Neural cell (in vitro differentiated cells): ENCODE results near the gene MECP2. TPM values are rescaled to one million over a fixed set of nuclear protein-coding genes. Genes with fewer than 3 reads are reported as not detected.

Experiments used
- H2AFZ ChIP-seq: fragments of 200-600, 300-800 bp; sonication (generic), shearing (Covaris generic); 2 replicates; pipeline ENCODE4 v1.6.0; 2014; ENCODE audit warnings: low read depth, mild to moderate bottlenecking, antibody characterized with exemption, low read length, moderate library complexity
- H3F3A ChIP-seq: fragments of 200-600 bp; shearing (Covaris generic); 2 replicates; pipeline ENCODE4 v1.6.1; 2016; ENCODE audit warnings: mild to moderate bottlenecking, moderate library complexity, mixed read lengths, antibody characterized with exemption, low read length; ENCODE audit not compliant: insufficient read depth, poor library complexity, severe bottlenecking
- H3K27ac ChIP-seq: fragments of 200-600, 300-800 bp; sonication (generic), shearing (Covaris generic); 2 replicates; pipeline ENCODE4 v1.5.1; 2014; ENCODE audit warnings: mild to moderate bottlenecking, low read length, moderate library complexity
- H3K27me3 ChIP-seq: fragments of 300-800, 200-600 bp; sonication (generic), shearing (Covaris generic); 2 replicates; pipeline ENCODE4 v1.6.0; 2014; ENCODE audit warnings: mild to moderate bottlenecking, low read depth, low read length, moderate library complexity; ENCODE audit not compliant: insufficient read depth
- H3K36me3 ChIP-seq: fragments of 300-800, 200-600 bp; sonication (generic), shearing (Covaris generic); 2 replicates; pipeline ENCODE4 v1.5.1; 2014; ENCODE audit warnings: mild to moderate bottlenecking, antibody characterized with exemption, low read length, moderate library complexity; ENCODE audit not compliant: insufficient read depth
- H3K4me2 ChIP-seq: fragments of 300-800, 200-600 bp; sonication (generic), shearing (Covaris generic); 2 replicates; pipeline ENCODE4 v1.6.0; 2014; ENCODE audit warnings: mild to moderate bottlenecking, low read length
- H3K4me3 ChIP-seq: fragments of 300-800, 200-600 bp; sonication (generic), shearing (Covaris generic); 2 replicates; pipeline ENCODE4 v1.5.1; 2014; ENCODE audit warnings: mild to moderate bottlenecking, low read length, moderate library complexity
- H3K79me2 ChIP-seq: fragments of 200-600 bp; shearing (Covaris generic); replicated peaks from 2 replicates; pipeline ENCODE4 v1.6.0; 2014; ENCODE audit warnings: mild to moderate bottlenecking, low read length, moderate library complexity; ENCODE audit not compliant: insufficient read depth
- H3K9ac ChIP-seq: fragments of 300-800, 200-600 bp; sonication (generic), shearing (Covaris generic); 2 replicates; pipeline ENCODE4 v1.6.1; 2016; ENCODE audit warnings: mild to moderate bottlenecking, low read length, mixed read lengths
- H3K9me2 ChIP-seq: fragments of 200-600 bp; shearing (Covaris generic); 2 replicates; pipeline ENCODE4 v1.6.1; 2016; ENCODE audit warnings: mild to moderate bottlenecking, low read length, mixed read lengths; ENCODE audit not compliant: insufficient read depth
- H3K9me3 ChIP-seq: fragments of 200-600, 300-800 bp; sonication (generic), shearing (Covaris generic); 2 replicates; pipeline ENCODE4 v1.6.1; 2016; ENCODE audit warnings: mild to moderate bottlenecking, mixed run types, low read length, moderate library complexity, mixed read lengths
- H4K20me1 ChIP-seq: fragments of 200-600 bp; shearing (Covaris generic); 2 replicates; pipeline ENCODE4 v1.6.1; 2016; ENCODE audit warnings: mild to moderate bottlenecking, mixed run types; ENCODE audit not compliant: insufficient read depth
- EP300 ChIP-seq: fragments of 450-650 bp; conservative IDR thresholded peaks from 2 replicates; pipeline ENCODE4 v1.6.1; 2014; ENCODE audit warnings: antibody characterized with exemption, mild to moderate bottlenecking, moderate library complexity; ENCODE audit not compliant: poor library complexity, severe bottlenecking
- EZH2 ChIP-seq: fragments of 200-600, 300-800 bp; shearing (Covaris generic), sonication (generic); IDR thresholded peaks from 2 replicates; pipeline ENCODE4 v1.6.1; 2014; ENCODE audit warnings: antibody characterized with exemption, low read length, borderline replicate concordance, mild to moderate bottlenecking; ENCODE audit not compliant: insufficient read depth, poor library complexity, severe bottlenecking
- MXI1 ChIP-seq: fragments of 450-650 bp; conservative IDR thresholded peaks from 2 replicates; pipeline ENCODE4 v1.6.1; 2014; ENCODE audit warnings: antibody characterized with exemption, mild to moderate bottlenecking; ENCODE audit not compliant: poor library complexity, severe bottlenecking
- POLR2AphosphoS5 ChIP-seq: IDR thresholded peaks from 2 replicates; pipeline ENCODE4 v1.6.1; 2012
- RAD21 ChIP-seq: fragments of 450-650 bp; conservative IDR thresholded peaks from 2 replicates; pipeline ENCODE4 v1.6.1; 2014; ENCODE audit warnings: antibody characterized with exemption, mild to moderate bottlenecking, moderate library complexity
- SMC3 ChIP-seq: fragments of 450-650 bp; conservative IDR thresholded peaks from 2 replicates; pipeline ENCODE4 v1.6.1; 2014; ENCODE audit warnings: antibody characterized with exemption, mild to moderate bottlenecking, moderate library complexity; ENCODE audit not compliant: poor library complexity
- TAF1 ChIP-seq: IDR thresholded peaks from 2 replicates; pipeline ENCODE4 v1.6.1; 2012; ENCODE audit warnings: low read depth
- polyA plus RNA-seq: library from polyadenylated mRNA; depleted of rRNA; stranded (reverse); fragments of >200 nt; gene quantifications from 2 replicates; pipeline ENCODE4 v1.2.3, GENCODE V29; 2014
- TF ChIP-seq, protein P1 (sequence below): fragments of 450-650 bp; IDR thresholded peaks from 2 replicates; pipeline ENCODE4 v1.5.1; 2014; ENCODE audit warnings: antibody characterized with exemption, mild to moderate bottlenecking, moderate library complexity; ENCODE audit not compliant: poor library complexity, severe bottlenecking
- TF ChIP-seq, protein P2 (sequence below): IDR thresholded peaks from 2 replicates; pipeline ENCODE4 v1.6.1; 2012; ENCODE audit warnings: borderline replicate concordance

MECP2 gene
- polyA plus RNA-seq, 1 donor from 2014 or later, result 14.5 TPM

DNA sequence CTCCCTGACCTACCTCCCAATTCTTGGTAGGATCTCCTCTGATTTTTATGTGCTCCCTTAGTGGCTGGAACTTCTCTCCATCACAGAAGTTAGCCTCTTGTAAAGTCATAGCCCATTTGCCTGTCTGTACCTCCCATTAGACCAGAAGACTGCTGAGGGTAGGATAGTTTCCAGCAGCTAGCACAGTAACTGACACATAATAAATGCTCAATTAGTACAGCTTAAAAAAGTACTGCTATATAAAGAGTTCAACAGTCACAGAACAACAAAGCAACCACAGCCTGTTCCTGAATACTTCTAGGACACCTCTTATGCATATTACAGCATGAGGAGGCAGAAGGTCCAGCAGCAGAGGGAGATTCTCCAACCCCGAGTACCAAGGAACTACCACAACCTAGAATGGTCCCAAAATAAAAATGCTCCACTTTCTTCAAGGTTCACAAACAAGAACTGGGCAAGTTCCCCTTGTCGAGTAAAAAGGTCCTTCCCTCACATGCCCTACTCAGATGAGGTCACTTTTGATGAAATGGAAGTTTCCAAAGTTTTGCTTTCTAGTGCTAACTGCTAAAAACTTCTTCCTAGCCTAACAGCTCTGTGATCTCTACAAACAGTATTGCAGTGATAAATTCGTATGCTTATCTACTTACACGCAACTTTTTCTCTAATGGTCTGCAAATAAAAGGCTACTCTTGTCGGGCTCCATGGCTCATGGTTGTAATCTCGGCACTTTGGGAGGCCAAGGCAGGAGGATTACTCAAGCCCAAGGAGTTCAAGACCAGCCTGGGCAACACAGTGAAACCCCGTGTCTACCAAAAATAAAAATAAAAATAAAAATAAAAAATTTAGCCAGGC lies 12.8 kb downstream of the MECP2 start:
- no peaks in the 10 kb centered on the region for H3K27me3 ChIP-seq
- H3K79me2 ChIP-seq, result peaks cover 24% of the 10 kb centered on the region
- no peak overlapping the region for H3K4me3 ChIP-seq
- no peak overlapping the region for H3K4me2 ChIP-seq
- H4K20me1 ChIP-seq, result no peaks in the 10 kb centered on the region
- no peaks in the 10 kb centered on the region for H3K9me2 ChIP-seq
- TF ChIP-seq RAD21, result no peak
- TF ChIP-seq SMC3, result no peak
- no peak for TF ChIP-seq EP300
- TF ChIP-seq POLR2AphosphoS5, result no peak
- TF ChIP-seq, protein P1, sequence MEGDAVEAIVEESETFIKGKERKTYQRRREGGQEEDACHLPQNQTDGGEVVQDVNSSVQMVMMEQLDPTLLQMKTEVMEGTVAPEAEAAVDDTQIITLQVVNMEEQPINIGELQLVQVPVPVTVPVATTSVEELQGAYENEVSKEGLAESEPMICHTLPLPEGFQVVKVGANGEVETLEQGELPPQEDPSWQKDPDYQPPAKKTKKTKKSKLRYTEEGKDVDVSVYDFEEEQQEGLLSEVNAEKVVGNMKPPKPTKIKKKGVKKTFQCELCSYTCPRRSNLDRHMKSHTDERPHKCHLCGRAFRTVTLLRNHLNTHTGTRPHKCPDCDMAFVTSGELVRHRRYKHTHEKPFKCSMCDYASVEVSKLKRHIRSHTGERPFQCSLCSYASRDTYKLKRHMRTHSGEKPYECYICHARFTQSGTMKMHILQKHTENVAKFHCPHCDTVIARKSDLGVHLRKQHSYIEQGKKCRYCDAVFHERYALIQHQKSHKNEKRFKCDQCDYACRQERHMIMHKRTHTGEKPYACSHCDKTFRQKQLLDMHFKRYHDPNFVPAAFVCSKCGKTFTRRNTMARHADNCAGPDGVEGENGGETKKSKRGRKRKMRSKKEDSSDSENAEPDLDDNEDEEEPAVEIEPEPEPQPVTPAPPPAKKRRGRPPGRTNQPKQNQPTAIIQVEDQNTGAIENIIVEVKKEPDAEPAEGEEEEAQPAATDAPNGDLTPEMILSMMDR, result no peak
- TF ChIP-seq MXI1, result no peak
- TF ChIP-seq, protein P2, sequence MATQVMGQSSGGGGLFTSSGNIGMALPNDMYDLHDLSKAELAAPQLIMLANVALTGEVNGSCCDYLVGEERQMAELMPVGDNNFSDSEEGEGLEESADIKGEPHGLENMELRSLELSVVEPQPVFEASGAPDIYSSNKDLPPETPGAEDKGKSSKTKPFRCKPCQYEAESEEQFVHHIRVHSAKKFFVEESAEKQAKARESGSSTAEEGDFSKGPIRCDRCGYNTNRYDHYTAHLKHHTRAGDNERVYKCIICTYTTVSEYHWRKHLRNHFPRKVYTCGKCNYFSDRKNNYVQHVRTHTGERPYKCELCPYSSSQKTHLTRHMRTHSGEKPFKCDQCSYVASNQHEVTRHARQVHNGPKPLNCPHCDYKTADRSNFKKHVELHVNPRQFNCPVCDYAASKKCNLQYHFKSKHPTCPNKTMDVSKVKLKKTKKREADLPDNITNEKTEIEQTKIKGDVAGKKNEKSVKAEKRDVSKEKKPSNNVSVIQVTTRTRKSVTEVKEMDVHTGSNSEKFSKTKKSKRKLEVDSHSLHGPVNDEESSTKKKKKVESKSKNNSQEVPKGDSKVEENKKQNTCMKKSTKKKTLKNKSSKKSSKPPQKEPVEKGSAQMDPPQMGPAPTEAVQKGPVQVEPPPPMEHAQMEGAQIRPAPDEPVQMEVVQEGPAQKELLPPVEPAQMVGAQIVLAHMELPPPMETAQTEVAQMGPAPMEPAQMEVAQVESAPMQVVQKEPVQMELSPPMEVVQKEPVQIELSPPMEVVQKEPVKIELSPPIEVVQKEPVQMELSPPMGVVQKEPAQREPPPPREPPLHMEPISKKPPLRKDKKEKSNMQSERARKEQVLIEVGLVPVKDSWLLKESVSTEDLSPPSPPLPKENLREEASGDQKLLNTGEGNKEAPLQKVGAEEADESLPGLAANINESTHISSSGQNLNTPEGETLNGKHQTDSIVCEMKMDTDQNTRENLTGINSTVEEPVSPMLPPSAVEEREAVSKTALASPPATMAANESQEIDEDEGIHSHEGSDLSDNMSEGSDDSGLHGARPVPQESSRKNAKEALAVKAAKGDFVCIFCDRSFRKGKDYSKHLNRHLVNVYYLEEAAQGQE, result no peak
- no peak for TF ChIP-seq EZH2
- TF ChIP-seq TAF1, result no peak
- no peaks in the 10 kb centered on the region for H3K36me3 ChIP-seq
- H3K9me3 ChIP-seq, result no peaks in the 10 kb centered on the region
- no peak overlapping the region for H3K27ac ChIP-seq
- H2AFZ ChIP-seq, result no peak overlapping the region
- H3K9ac ChIP-seq, result no peak overlapping the region
- H3F3A ChIP-seq, result no peaks in the 10 kb centered on the region

DNA sequence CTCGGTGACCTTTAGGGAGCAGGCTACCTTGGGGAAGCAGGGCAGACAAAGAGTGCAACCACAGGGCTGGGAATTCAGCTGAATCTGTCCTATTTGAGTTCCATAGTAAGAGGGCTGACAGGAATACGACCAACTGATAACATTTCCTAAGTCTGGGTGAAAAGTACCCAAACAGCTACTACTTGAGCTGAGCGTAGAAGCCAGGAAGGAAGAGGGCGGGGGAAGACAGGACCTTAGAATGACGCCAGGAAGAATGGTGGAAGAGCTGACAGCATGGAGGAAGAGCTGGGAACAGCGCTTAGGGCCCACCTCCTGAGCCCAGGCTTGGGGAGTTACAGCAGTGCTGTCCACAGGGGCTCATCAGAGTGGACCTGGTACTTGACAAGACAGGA lies 14.4 kb downstream of the MECP2 start:
- Histone ChIP-seq H2AFZ (no peak overlapping the region), H3F3A (no peaks in the 10 kb centered on the region), H3K27ac (no peak overlapping the region), H3K9me3 (no peaks in the 10 kb centered on the region), H3K4me3 (no peak overlapping the region), H3K79me2 (peaks cover 18% of the 10 kb centered on the region), H3K4me2 (no peak overlapping the region), H3K27me3 (no peaks in the 10 kb centered on the region), H3K36me3 (no peaks in the 10 kb centered on the region), H3K9ac (no peak overlapping the region), H3K9me2 (no peaks in the 10 kb centered on the region), H4K20me1 (no peaks in the 10 kb centered on the region)
- TF ChIP-seq POLR2AphosphoS5 (no peak), SMC3 (no peak), TAF1 (no peak), EP300 (no peak), RAD21 (no peak), MXI1 (no peak), EZH2 (no peak)
- TF ChIP-seq, protein P1, result no peak
- TF ChIP-seq, protein P2, result no peak
